Endothelial cell of umbilical vein (primary cell): ENCODE measurements around the gene BTLA. TPM values are rescaled to one million over a fixed set of nuclear protein-coding genes. Genes with fewer than 3 reads are reported as not detected.
"Not testable (repeated sequence)": the region's sequence is repeated elsewhere in the genome, so short reads cannot be mapped to it uniquely, and the experiment has no call there.

ENCODE experiments used
- BruUV-seq: library from RNA; stranded (reverse); fragments of 400-500 nt; replicated peaks from 2 replicates; lab custom pipeline; 2021; lab: Mats Ljungman, UMichigan
- CTCF ChIA-PET: fragments of 300-600, 350-600 bp; sonication (Branson Sonifier 250); formaldehyde crosslinking; loops from one replicate; lab custom pipeline; 2021; ENCODE audit warnings: antibody characterized with exemption, inconsistent platforms; lab: Charles Lee
- POLR2A ChIA-PET: fragments of 300-600, 350-600 bp; sonication (Branson Sonifier 250); formaldehyde crosslinking; loops from one replicate; lab custom pipeline; 2021; ENCODE audit warnings: antibody characterized with exemption, inconsistent platforms; lab: Charles Lee
- DNase-seq: peaks from one replicate; pipeline ENCODE4 v3.0.0-alpha.2; 2011; ENCODE audit warnings: low read depth, low spot score
- FAIRE-seq: peaks from 2 replicates; lab custom pipeline; 2011; peaks lifted over from hg19 to GRCh38; lab: Jason Lieb, UNC
- H2AFZ ChIP-seq: 2 replicates; pipeline ENCODE4 v1.6.0; 2012; ENCODE audit warnings: low read depth, low read length, control low read depth, inconsistent platforms
- H3K27ac ChIP-seq: 2 replicates; pipeline ENCODE4 v1.5.1; 2011; ENCODE audit warnings: low read depth, mild to moderate bottlenecking, control low read depth, low read length, moderate library complexity; ENCODE audit not compliant: insufficient read depth
- H3K27me3 ChIP-seq, 2 experiments: 2 replicates each; pipeline versions ENCODE4 v1.6.0 to v1.6.1; 2011; ENCODE audit warnings: low read length in 2 of 2, mixed read lengths in 1 of 2; ENCODE audit not compliant: control insufficient read depth in 2 of 2, insufficient read depth in 2 of 2
- H3K36me3 ChIP-seq, 2 experiments: 2 replicates in 1 of 2; 3 replicates in 1 of 2; pipeline ENCODE4 v1.5.1; 2011; ENCODE audit warnings: low read length in 2 of 2, mild to moderate bottlenecking in 1 of 2, moderate library complexity in 1 of 2; ENCODE audit not compliant: control insufficient read depth in 2 of 2, insufficient read depth in 2 of 2; ENCODE audit errors: extremely low read depth in 1 of 2
- H3K4me1 ChIP-seq: 3 replicates; pipeline ENCODE4 v1.5.1; 2011; ENCODE audit warnings: mild to moderate bottlenecking, low read length; ENCODE audit not compliant: control insufficient read depth, insufficient read depth; ENCODE audit errors: extremely low read depth
- H3K4me2 ChIP-seq: 2 replicates; pipeline ENCODE4 v1.6.1; 2011; ENCODE audit warnings: low read length, control low read depth, mixed read lengths; ENCODE audit not compliant: insufficient read depth
- H3K4me3 ChIP-seq, 3 experiments: fragments of 200-600 bp in 1 of 3; sonication (generic), shearing (Covaris generic) in 1 of 3; replicated peaks in 1 of 3; 2 replicates each; pipeline ENCODE4 v1.5.1; 2011 to 2016; ENCODE audit warnings: control low read depth in 3 of 3, low read length in 3 of 3, mild to moderate bottlenecking in 2 of 3, inconsistent platforms in 1 of 3, low read depth in 1 of 3, moderate library complexity in 1 of 3; ENCODE audit not compliant: insufficient read depth in 1 of 3
- H3K79me2 ChIP-seq: 2 replicates; pipeline ENCODE4 v1.6.0; 2012; ENCODE audit warnings: low read length, inconsistent platforms; ENCODE audit not compliant: control insufficient read depth, insufficient read depth
- H3K9ac ChIP-seq: replicated peaks from 2 replicates; pipeline ENCODE3; 2011; ENCODE audit warnings: low read length, control low read depth; ENCODE audit not compliant: insufficient read depth; ENCODE audit errors: extremely low read depth
- H3K9me1 ChIP-seq: replicated peaks from 3 replicates; pipeline ENCODE4 v1.6.0; 2011; ENCODE audit warnings: mild to moderate bottlenecking, low read length; ENCODE audit not compliant: control insufficient read depth, insufficient read depth; ENCODE audit errors: extremely low read depth
- H3K9me3 ChIP-seq: replicated peaks from 2 replicates; pipeline ENCODE4 v1.5.1; 2012; ENCODE audit warnings: low read length, inconsistent platforms; ENCODE audit not compliant: control insufficient read depth, insufficient read depth
- H4K20me1 ChIP-seq: replicated peaks from 2 replicates; pipeline ENCODE3; 2011; ENCODE audit warnings: mild to moderate bottlenecking, low read length; ENCODE audit not compliant: control insufficient read depth, insufficient read depth; ENCODE audit errors: extremely low read depth
- EZH2 ChIP-seq: IDR thresholded peaks from 2 replicates; pipeline ENCODE4 v1.6.1; 2012; ENCODE audit warnings: borderline replicate concordance, low read depth, mild to moderate bottlenecking, moderate library complexity, low read length, inconsistent platforms; ENCODE audit not compliant: severe bottlenecking
- FOS ChIP-seq: IDR thresholded peaks from 2 replicates; pipeline ENCODE4 v1.6.1; 2011; ENCODE audit warnings: mild to moderate bottlenecking, low read length, moderate library complexity, borderline replicate concordance; ENCODE audit not compliant: insufficient read depth
- GATA2 ChIP-seq: IDR thresholded peaks from 2 replicates; pipeline ENCODE4 v1.7.0; 2011; ENCODE audit warnings: low read depth, mild to moderate bottlenecking, moderate library complexity, mixed read lengths, low read length; ENCODE audit not compliant: insufficient read length, insufficient read depth
- JUN ChIP-seq: IDR thresholded peaks from 2 replicates; pipeline ENCODE4 v1.6.1; 2011; ENCODE audit warnings: borderline replicate concordance, low read depth; ENCODE audit not compliant: insufficient read length, insufficient read depth
- MAX ChIP-seq: IDR thresholded peaks from 2 replicates; pipeline ENCODE4 v1.6.1; 2011; ENCODE audit not compliant: insufficient read depth, insufficient read length
- MYC ChIP-seq: IDR thresholded peaks from one replicate; pipeline ENCODE4 v1.6.1; 2011; ENCODE audit warnings: mild to moderate bottlenecking, low read depth, low read length
- POLR2A ChIP-seq: IDR thresholded peaks from 2 replicates; pipeline ENCODE4 v1.6.1; 2012; ENCODE audit warnings: low read depth, mild to moderate bottlenecking, control low read depth, low read length
- POLR2AphosphoS5 ChIP-seq: IDR thresholded peaks from 2 replicates; pipeline ENCODE4 v1.6.1; 2012; ENCODE audit warnings: low read depth, mild to moderate bottlenecking, control low read depth, low read length, moderate library complexity; ENCODE audit not compliant: insufficient read depth
- dilution Hi-C: fragments of 300-500 bp; cut with MboI; formaldehyde crosslinking; loops from one replicate; pipeline ENCODE4 v1.15.0; 2019; ENCODE audit warnings: low sequenced_read_pairs; ENCODE audit not compliant: extremely low pct_ligation_motif_present
- intact Hi-C: fragments of 100-400 bp; cut with micrococcal nuclease; formaldehyde crosslinking; loops from one replicate; pipeline ENCODE4 v1.10.0; 2022
- polyA plus RNA-seq, 4 experiments: library from polyadenylated mRNA; depleted of rRNA in 3 of 4; stranded (reverse) in 3 of 4; unstranded in 1 of 4; fragments of >200 nt; gene quantifications; 2 replicates each; pipeline versions ENCODE4 v1.2.1 to v1.2.3, GENCODE V29; 2011 to 2012; ENCODE audit warnings: missing spikeins in 1 of 4
- total RNA-seq: library from RNA; stranded (reverse); gene quantifications from 2 replicates; pipeline ENCODE4 v1.2.3, GENCODE V29; 2021
- TF ChIP-seq, protein P1 (sequence below), 2 donors: IDR thresholded peaks; 1 replicate in 1 of 2; 2 replicates in 1 of 2; pipeline ENCODE4 v1.5.1; 2011; ENCODE audit warnings: low read length in 2 of 2, mild to moderate bottlenecking in 2 of 2, moderate library complexity in 2 of 2, control low read depth in 1 of 2, inconsistent platforms in 1 of 2, low read depth in 1 of 2; ENCODE audit not compliant: insufficient read depth in 1 of 2; ENCODE audit errors: extremely low read depth in 1 of 2

BTLA gene
- total and polyA plus RNA-seq, 2 donors (not counting 3 experiments of a cell fraction or from before 2014, with no cell fraction given) = not detected

GRCh38 chr3:112425382-112425781, 73.9 kb downstream of the BTLA start:
- Histone ChIP-seq H3K4me3 (no peak overlapping the region), H3K27me3 (no peaks in the 10 kb centered on the region), H3K36me3 (no peaks in the 10 kb centered on the region), H3K27ac (no peak overlapping the region), H3K4me2 (no peak overlapping the region), H3K79me2 (no peaks in the 10 kb centered on the region), H3K9me3 (no peaks in the 10 kb centered on the region), H3K4me1 (no peaks in the 10 kb centered on the region), H3K9ac (no peak overlapping the region), H3K9me1 (no peaks in the 10 kb centered on the region), H2AFZ (no peak overlapping the region), H4K20me1 (no peaks in the 10 kb centered on the region)
- no peak for TF ChIP-seq EZH2
- TF ChIP-seq POLR2AphosphoS5 = no peak
- TF ChIP-seq GATA2 = no peak
- FAIRE-seq = no peak
- dilution Hi-C loops (no loop called here), intact Hi-C loops (no loop called here)
- ChIA-PET CTCF (interaction anchor here (2.2 kb wide), 1 partner anchor 11 kb away, joined by 14 read pairs; no protein-coding TSS in a partner anchor), POLR2A (no interaction called here)
- no TSS peak for BruUV-seq
- no peak for DNase-seq

- Histone ChIP-seq H3K27ac (no peak overlapping the region), H3K27me3 (no peaks in the 10 kb centered on the region), H4K20me1 (no peaks in the 10 kb centered on the region), H2AFZ (no peak overlapping the region), H3K79me2 (no peaks in the 10 kb centered on the region), H3K4me2 (no peak overlapping the region), H3K9me1 (no peaks in the 10 kb centered on the region), H3K4me1 (no peaks in the 10 kb centered on the region), H3K4me3 (no peak overlapping the region), H3K9me3 (no peaks in the 10 kb centered on the region), H3K9ac (no peak overlapping the region), H3K36me3 (no peaks in the 10 kb centered on the region)
- no peak for TF ChIP-seq POLR2AphosphoS5
- no peak for TF ChIP-seq EZH2
- TF ChIP-seq POLR2A = no peak
- TF ChIP-seq, protein P1, sequence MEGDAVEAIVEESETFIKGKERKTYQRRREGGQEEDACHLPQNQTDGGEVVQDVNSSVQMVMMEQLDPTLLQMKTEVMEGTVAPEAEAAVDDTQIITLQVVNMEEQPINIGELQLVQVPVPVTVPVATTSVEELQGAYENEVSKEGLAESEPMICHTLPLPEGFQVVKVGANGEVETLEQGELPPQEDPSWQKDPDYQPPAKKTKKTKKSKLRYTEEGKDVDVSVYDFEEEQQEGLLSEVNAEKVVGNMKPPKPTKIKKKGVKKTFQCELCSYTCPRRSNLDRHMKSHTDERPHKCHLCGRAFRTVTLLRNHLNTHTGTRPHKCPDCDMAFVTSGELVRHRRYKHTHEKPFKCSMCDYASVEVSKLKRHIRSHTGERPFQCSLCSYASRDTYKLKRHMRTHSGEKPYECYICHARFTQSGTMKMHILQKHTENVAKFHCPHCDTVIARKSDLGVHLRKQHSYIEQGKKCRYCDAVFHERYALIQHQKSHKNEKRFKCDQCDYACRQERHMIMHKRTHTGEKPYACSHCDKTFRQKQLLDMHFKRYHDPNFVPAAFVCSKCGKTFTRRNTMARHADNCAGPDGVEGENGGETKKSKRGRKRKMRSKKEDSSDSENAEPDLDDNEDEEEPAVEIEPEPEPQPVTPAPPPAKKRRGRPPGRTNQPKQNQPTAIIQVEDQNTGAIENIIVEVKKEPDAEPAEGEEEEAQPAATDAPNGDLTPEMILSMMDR (IDR thresholded peaks at IDR 0.05; ENCODE audit: extremely low read depth in 1 of 2, insufficient read depth in 1 of 2, low read depth in 1 of 2, low read length in 2 of 2) = no peak
- no peak for TF ChIP-seq MYC
- TF ChIP-seq FOS = no peak
- TF ChIP-seq MAX = no peak
- no peak for TF ChIP-seq GATA2
- no peak for TF ChIP-seq JUN
- DNase-seq = no peak
- BruUV-seq = no TSS peak
- ChIA-PET CTCF (interaction anchor here (2.2 kb wide), 1 partner anchor 12 kb away, joined by 14 read pairs; no protein-coding TSS in a partner anchor), POLR2A (no interaction called here)
- intact Hi-C loops = no loop called here
- FAIRE-seq = no peak
- dilution Hi-C loops = no loop called here
Measured at GRCh38 chr3:112424394-112424793, 74.9 kb downstream of the BTLA start.

- H3K9ac ChIP-seq, H2AFZ ChIP-seq, POLR2A ChIA-PET, CTCF ChIA-PET, intact Hi-C loops, H3K9me1 ChIP-seq, H3K27me3 ChIP-seq, FAIRE-seq, H3K79me2 ChIP-seq, H3K4me2 ChIP-seq, H3K4me3 ChIP-seq, H3K4me1 ChIP-seq, BruUV-seq, H4K20me1 ChIP-seq, H3K9me3 ChIP-seq, dilution Hi-C loops, H3K27ac ChIP-seq, DNase-seq, H3K36me3 ChIP-seq: not testable (repeated sequence)
Measured at GRCh38 chr3:112422921-112423320, 76.4 kb downstream of the BTLA start.
